ENCODE data around the gene KXD1.

DNA sequence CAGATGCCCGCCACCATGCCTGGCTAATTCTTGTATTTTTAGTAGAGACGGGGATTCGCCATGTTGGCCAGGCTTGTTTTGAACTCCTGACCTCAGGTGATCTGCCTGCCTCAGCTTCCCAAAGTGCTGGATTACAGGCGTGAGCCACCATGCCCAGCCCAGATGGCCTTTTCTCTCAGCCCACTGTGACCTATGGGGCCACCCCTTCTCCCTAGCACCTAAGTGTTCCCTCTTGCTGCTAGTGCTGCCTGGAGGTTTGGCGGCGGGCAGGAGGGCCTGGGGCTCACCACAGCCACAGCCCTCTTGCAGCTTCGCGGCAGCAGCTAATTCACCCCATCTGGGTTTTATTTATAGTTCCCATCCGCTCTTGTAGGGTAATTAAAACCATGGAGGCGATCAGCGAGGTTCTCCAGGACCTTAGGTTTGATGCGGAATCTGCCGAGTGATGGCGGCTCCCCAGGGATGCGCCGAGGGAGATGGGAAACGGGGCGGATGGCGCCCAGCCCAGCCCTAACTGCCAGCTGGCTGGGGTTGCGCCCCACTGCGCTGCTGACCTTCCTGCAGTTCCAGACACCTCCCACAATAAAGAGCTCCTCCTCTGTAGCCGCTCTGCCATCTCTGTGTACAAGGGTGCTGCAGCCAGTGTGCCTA, 34.2 kb downstream of the KXD1 start:
- TF ChIP-seq EZH2phosphoT487 (IDR thresholded peaks at IDR 0.05; ENCODE audit: borderline replicate concordance, low read length): no peak
- TF ChIP-seq, protein P1, sequence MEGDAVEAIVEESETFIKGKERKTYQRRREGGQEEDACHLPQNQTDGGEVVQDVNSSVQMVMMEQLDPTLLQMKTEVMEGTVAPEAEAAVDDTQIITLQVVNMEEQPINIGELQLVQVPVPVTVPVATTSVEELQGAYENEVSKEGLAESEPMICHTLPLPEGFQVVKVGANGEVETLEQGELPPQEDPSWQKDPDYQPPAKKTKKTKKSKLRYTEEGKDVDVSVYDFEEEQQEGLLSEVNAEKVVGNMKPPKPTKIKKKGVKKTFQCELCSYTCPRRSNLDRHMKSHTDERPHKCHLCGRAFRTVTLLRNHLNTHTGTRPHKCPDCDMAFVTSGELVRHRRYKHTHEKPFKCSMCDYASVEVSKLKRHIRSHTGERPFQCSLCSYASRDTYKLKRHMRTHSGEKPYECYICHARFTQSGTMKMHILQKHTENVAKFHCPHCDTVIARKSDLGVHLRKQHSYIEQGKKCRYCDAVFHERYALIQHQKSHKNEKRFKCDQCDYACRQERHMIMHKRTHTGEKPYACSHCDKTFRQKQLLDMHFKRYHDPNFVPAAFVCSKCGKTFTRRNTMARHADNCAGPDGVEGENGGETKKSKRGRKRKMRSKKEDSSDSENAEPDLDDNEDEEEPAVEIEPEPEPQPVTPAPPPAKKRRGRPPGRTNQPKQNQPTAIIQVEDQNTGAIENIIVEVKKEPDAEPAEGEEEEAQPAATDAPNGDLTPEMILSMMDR (IDR thresholded peaks at IDR 0.05; ENCODE audit: low read depth, low read length, poor library complexity, severe bottlenecking): no peak
